Measurements from ENCODE around the gene DUSP28.

Gene DUSP28

GRCh38 chr2:240598311-240598911 is 38.3 kb downstream of the DUSP28 start:
- no peak for DNase-seq (ENCODE audit: low read depth in 2 of 2)

DNA sequence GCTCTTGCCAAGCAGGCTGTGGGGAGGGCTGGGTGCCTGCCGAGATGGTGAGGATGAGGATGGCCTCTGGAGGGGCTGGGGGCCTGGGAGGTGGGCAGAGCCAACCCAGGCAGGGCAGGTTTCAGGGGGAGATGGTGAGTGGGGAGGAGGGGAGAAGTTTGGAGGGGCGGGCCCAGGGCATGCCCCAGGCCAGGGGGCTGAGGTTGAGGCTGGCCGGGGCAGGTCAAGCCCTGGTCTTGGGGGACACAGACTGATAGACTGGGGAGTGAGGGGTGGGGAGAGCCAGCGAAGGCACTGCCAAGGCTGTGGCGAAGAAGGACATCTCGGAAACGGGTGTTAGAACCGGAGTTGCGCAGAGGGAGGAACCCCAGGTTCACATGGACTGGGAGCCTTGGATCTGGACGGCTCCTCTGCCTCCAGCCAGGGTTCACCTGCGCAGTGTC is 39.0 kb downstream of the DUSP28 start:
- DNase-seq (ENCODE audit: low read depth in 2 of 2) = no peak

- DNase-seq (ENCODE audit: low read depth in 2 of 2) = no peak
These were observed 40.3 kb downstream of the DUSP28 start for GRCh38 chr2:240600451-240600961.

- no peak for DNase-seq (ENCODE audit: low read depth in 2 of 2)
These were observed 41.1 kb downstream of the DUSP28 start for GRCh38 chr2:240601061-240601830.

- DNase-seq (ENCODE audit: low read depth in 2 of 2) = no peak
These were observed 41.6 kb downstream of the DUSP28 start for GRCh38 chr2:240601831-240602160.

DNA sequence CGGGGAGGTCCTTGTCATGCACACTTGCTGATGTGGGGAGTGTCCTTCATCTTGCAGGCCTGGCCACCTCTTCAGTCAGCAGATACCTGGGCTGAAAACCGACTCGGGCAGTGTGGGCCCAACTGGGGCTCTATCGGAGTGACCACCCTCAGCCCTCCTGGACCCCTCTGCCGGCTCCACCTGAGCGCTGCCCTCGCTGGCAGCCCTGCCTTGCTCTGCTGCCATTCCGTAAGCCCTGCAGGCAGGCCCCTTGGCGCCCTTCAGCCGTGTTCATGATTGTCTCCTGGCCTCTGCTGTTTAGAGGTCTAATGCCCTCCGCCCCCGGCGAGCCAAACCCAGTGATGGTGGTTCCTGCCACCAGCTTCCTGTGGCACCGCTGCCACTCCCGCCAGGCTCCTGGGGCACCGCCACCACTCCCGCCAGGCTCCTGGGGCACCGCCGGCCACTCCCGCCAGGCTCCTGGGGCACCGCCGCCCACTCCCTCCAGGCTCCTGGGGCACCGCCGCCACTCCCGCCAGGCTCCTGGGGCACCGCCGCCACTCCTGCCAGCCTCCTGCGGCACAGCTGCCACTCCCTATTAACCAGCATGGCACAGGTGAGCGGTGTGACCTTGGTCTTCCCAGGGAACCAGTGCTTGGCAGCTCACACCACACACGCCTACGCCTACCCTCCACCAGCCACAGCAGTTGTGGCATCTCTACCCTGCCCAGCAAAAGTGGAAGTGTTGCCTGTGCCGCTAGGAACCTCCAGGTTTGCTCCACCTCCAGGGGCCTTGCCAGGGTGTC is 42.3 kb downstream of the DUSP28 start:
- no peak for DNase-seq (ENCODE audit: low read depth in 2 of 2)

GRCh38 chr2:240603081-240603835 is 43.1 kb downstream of the DUSP28 start:
- no peak for DNase-seq (ENCODE audit: low read depth in 2 of 2)

DNA sequence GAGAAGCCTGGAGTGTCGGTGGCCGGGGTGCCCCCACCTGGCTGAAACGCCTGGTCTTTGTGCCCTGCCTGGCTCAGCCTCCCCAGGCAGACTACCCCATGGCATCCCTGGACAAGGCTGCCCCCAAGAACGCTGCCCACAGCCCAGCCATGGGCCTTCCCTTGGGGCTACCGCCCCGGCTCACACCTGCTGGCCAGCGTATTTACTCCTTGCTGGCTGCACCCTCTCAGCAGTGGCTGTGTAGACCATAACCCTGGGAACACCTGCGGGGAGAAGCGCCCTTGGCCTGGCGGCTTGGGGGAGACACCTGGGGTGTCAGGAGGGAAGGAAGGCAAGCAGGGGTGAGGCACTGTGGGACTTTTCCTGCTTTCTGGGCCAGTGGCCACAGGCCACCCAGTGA is 43.7 kb downstream of the DUSP28 start:
- no peak for DNase-seq (ENCODE audit: low read depth in 2 of 2)

- DNase-seq (ENCODE audit: low read depth in 2 of 2) = no peak
These were observed 44.3 kb downstream of the DUSP28 start for GRCh38 chr2:240604291-240604938.

GRCh38 chr2:240604939-240605716 is 45.0 kb downstream of the DUSP28 start:
- DNase-seq (ENCODE audit: low read depth in 2 of 2) = no peak

GRCh38 chr2:240605867-240606743 is 45.9 kb downstream of the DUSP28 start:
- DNase-seq (ENCODE audit: low read depth in 2 of 2) = no peak

- DNase-seq (ENCODE audit: low read depth in 2 of 2) = no peak
These were observed 51.5 kb downstream of the DUSP28 start for GRCh38 chr2:240611601-240612210.
